Measurements from ENCODE around the gene CFAP206. TPM values are rescaled to one million over a fixed set of nuclear protein-coding genes. Genes with fewer than 3 reads are reported as not detected.

Gene CFAP206
- total and polyA plus RNA-seq, 10 of the 15 experiments (the other 5 are each of a cell fraction or from before 2014, with no cell fraction given) = 0.04 to 0.24 (median 0.09) TPM; not detected in 6

DNA sequence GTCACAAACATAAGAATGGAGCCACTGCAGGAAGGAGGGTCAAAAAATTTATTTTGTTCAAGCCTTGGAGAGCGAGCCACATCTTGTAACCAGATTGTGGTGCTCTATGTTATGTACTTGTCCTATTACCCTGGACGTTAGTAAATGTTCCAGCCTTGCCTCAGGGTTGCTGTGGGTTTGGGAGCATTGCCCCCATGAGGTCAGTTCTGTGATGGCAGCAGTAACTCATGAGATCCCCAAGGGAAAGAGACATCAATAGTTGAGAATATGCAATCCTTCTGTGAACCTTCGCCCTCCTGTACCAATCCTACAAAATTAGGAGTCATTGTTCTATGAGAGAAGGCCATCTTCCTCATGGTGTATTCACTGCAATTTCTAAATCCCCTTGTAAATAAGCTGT lies 16.4 kb upstream of the CFAP206 start:
- in situ Hi-C loops (cut with MboI) = loop anchor here (5.0 kb wide), 2 partner anchors 254 to 1481 kb away; no protein-coding TSS in a partner anchor
- Histone ChIP-seq H4K20me1 (ENCODE audit: control insufficient read depth, insufficient read depth) (no peaks in the 10 kb centered on the region), H3K4me1 (ENCODE audit: control insufficient read depth, insufficient read depth, low read length) (no peaks in the 10 kb centered on the region), H3K27me3 (replicated peaks in 1 of 2; ENCODE audit: control insufficient read depth in 2 of 2, insufficient read depth in 2 of 2, low read length in 1 of 2) (no peaks in the 10 kb centered on the region), H2AFZ (ENCODE audit: control insufficient read depth, low read depth, low read length) (no peak overlapping the region), H3K36me3 (ENCODE audit: control insufficient read depth in 2 of 2, insufficient read depth in 2 of 2, low read length in 1 of 2) (no peaks in the 10 kb centered on the region), H3K9me3 (replicated peaks; ENCODE audit: control insufficient read depth, insufficient read depth, low read length) (no peaks in the 10 kb centered on the region), H3K27ac (ENCODE audit: control insufficient read depth, insufficient read depth) (no peak overlapping the region), H3K9ac (ENCODE audit: control insufficient read depth, insufficient read depth, low read length) (no peak overlapping the region), H3K79me2 (ENCODE audit: control insufficient read depth, insufficient read depth, low read length) (no peaks in the 10 kb centered on the region), H3K4me2 (ENCODE audit: control insufficient read depth, insufficient read depth) (no peak overlapping the region), H3K4me3 (no peak overlapping the region)
- no TSS peak for BruUV-seq (replicated peaks)
- 33% methylated on average over 3 of the region's 3 CpGs for WGBS (ENCODE audit: insufficient coverage, insufficient replicate concordance, low lambda C conversion rate, missing lambda C conversion rate)
- POLR2A ChIA-PET = no interaction called here
- FAIRE-seq (peak; percentile 57), ATAC-seq (peak; percentile 81), DNase-seq (ENCODE audit: low read depth, low spot score) (no peak)
- RAD21 ChIA-PET (ENCODE audit: unreplicated experiment) = interaction anchor here (1.0 to 2.2 kb wide), 2 partner anchors 252 to 847 kb away, joined by 3 to 9 read pairs; no protein-coding TSS in a partner anchor
- SMC1A ChIA-PET (ENCODE audit: uncharacterized antibody, unreplicated experiment) = interaction anchor here (5.0 kb wide), 1 partner anchor 252 kb away, joined by 27 read pairs; no protein-coding TSS in a partner anchor
- CTCF ChIA-PET = interaction anchor here (0.7 to 4.5 kb wide), 6 partner anchors 233 to 325 kb away, joined by 3 to 39 read pairs (median 4); no protein-coding TSS in a partner anchor
- intact Hi-C loops (cut with micrococcal nuclease; ENCODE audit: unreplicated experiment) = loop anchor here (1.0 to 5.0 kb wide), 5 partner anchors 252 to 1481 kb away; no protein-coding TSS in a partner anchor
- TF ChIP-seq SUZ12 (IDR thresholded peaks at IDR 0.05; ENCODE audit: unreplicated experiment) (no peak), BHLHE40 (IDR thresholded peaks at IDR 0.05; ENCODE audit: borderline replicate concordance in 1 of 2, low read depth in 2 of 2, low read length in 1 of 2) (no peak), NFIC (IDR thresholded peaks at IDR 0.05; ENCODE audit: low read depth, low read length) (no peak), YY1 (IDR thresholded peaks at IDR 0.05; ENCODE audit: low read depth, low read length) (no peak), IKZF2 (IDR thresholded peaks at IDR 0.05) (no peak), ZNF217 (IDR thresholded peaks at IDR 0.05) (no peak), HDAC2 (IDR thresholded peaks at IDR 0.05) (no peak), RAD21 (IDR thresholded peaks at IDR 0.05; ENCODE audit: insufficient read depth, low read depth, low read length) (peak; percentile 88), SMC3 (IDR thresholded peaks at IDR 0.05; ENCODE audit: borderline replicate concordance, low read length) (peak; percentile 68), SUPT20H (IDR thresholded peaks at IDR 0.05; ENCODE audit: borderline replicate concordance, control insufficient read depth, low read depth, low read length) (no peak), CHD2 (IDR thresholded peaks at IDR 0.05; ENCODE audit: borderline replicate concordance, low read depth, low read length) (no peak)
- TF ChIP-seq, protein P1, sequence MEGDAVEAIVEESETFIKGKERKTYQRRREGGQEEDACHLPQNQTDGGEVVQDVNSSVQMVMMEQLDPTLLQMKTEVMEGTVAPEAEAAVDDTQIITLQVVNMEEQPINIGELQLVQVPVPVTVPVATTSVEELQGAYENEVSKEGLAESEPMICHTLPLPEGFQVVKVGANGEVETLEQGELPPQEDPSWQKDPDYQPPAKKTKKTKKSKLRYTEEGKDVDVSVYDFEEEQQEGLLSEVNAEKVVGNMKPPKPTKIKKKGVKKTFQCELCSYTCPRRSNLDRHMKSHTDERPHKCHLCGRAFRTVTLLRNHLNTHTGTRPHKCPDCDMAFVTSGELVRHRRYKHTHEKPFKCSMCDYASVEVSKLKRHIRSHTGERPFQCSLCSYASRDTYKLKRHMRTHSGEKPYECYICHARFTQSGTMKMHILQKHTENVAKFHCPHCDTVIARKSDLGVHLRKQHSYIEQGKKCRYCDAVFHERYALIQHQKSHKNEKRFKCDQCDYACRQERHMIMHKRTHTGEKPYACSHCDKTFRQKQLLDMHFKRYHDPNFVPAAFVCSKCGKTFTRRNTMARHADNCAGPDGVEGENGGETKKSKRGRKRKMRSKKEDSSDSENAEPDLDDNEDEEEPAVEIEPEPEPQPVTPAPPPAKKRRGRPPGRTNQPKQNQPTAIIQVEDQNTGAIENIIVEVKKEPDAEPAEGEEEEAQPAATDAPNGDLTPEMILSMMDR (IDR thresholded peaks at IDR 0.05 in 2 of 3, conservative IDR thresholded peaks at IDR 0.05 in 1 of 3; ENCODE audit: control insufficient read depth in 2 of 3, extremely low read depth in 1 of 3, insufficient read depth in 1 of 3, low read depth in 3 of 3, low read length in 3 of 3) = peak; percentile 58 to 69 (median 63); a peak in 5 of 6 replicates
